ENCODE measurements around the gene OR2F1.
"Not testable (repeated sequence)": the region's sequence is repeated elsewhere in the genome, so short reads cannot be mapped to it uniquely, and the experiment has no call there.

OR2F1 gene

GRCh38 chr7:143958781-143959180, 4.1 kb downstream of the OR2F1 start:
- DNase-seq, result no peak

DNA sequence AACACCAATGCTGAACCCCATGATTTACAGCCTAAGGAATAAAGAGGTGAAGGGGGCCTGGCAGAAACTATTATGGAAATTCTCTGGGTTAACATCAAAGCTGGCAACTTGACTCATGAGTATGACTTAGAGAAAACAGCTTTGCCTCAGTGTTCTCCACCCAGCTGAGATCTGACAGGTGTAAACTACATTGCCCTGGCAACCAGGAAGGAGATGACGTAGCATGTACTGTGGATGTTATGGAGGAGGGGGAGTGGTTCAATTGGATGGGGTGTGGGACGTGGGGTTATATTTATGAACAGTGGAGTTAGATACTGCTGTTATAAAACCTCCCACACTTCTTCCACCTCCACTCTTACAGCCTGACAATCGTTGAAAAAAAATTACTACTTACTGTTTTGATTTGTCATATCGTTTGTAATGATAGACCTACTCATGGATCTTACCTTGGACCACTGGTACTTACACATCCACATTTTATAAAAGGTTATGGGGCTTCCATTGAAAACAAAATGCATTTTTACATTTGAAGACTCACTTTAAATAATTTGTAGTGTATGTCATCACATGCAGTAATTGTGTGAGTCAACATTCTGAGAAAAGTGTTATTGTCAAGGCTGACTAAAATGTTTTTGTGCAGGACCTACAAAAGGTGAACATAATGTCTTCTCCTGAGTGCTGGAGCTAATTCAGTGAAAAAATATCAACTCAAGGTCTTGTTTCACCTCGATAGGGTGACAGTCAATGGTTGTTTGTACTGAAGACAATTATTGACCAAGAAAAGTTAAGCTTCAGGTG, 6.4 kb downstream of the OR2F1 start:
- DNase-seq, result no peak

DNA sequence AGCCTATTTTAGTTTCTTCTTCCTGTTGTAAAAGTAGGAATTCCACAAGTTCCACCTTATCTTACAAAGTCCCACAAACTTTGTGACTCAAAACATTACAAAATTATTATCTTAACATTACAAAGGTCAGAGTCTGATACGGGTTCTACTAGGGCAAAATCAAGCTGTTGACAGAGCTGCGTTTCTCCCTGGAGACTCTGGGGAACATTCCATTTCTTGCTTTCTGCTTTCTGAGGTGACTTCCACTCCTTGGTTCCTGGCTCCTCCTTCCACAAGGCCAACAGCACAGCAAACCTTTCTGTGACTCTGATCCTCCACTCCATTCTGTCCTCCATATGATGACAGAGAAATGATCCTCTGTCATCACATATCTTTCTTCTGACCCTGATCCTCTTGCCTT, 10.6 kb downstream of the OR2F1 start:
- DNase-seq, result no peak

GRCh38 chr7:143967398-143967797, 12.8 kb downstream of the OR2F1 start:
- DNase-seq, result no peak

DNA sequence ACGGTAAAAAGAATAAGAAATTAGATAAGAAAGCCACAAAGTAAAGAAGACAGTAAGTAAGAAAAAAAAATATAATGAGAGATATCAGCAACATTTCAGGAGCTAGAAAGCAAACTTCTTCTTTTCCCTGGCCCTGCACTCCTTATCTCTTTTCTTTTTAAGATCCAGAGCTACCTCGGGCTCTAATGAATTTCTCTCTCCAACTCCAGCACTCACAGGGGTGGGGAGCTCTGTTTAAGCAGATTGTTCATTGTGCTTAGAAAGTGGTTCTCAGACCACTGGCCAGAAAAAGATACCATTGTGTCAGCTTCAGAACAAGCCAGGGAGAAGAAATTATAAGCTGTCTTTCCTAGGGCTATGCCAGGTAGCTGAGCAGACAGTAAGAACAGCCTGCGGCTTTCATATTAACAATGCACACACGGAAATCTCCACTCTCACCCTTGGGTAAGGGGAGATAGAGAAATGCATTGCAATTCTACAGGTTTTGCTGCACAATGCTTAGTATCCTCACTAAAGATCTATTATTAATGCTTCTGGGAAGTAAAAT, 19.3 kb downstream of the OR2F1 start:
- DNase-seq, result no peak

- DNase-seq, result no peak
Observed at GRCh38 chr7:143974459-143974858, 19.8 kb downstream of the OR2F1 start.

DNA sequence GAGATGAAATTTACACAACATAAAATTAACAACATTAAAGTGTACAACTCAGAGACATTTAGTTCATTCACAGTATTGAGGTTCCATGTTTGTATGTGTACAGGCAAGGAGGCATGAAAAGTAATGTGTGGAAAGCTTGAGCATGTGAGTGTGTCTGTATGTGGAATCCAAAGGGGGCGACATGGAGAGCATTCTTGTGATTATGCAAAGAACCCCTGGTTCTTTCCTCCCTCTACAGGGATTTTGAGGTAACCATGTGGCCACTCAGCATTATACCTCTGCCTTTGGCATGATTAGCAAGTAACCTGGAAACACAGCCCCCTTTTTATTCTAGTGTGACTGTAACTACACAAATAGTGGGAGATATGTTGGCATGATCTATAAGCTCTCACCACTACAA, 21.0 kb downstream of the OR2F1 start:
- DNase-seq, result no peak

GRCh38 chr7:143978585-143978984, 23.9 kb downstream of the OR2F1 start:
- no peak for DNase-seq

DNA sequence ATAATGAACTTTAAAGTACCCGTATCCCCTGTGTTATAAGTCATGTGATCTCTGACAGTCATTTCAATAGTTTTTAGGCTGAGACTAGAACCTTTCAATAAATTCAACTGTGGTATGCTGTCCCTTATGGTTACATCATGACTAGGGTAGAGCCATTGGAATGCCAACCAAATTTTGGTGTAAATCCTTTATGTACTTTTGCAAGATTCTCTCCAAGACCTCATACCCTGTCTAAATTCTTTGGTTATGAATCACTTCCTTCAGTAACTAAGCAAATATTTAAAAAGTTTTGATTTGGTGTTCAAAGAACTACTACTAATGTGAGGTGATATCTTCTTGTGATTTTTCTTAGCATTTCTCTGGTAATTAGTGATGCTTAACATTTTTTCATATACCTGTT, 24.7 kb downstream of the OR2F1 start:
- no peak for DNase-seq

DNA sequence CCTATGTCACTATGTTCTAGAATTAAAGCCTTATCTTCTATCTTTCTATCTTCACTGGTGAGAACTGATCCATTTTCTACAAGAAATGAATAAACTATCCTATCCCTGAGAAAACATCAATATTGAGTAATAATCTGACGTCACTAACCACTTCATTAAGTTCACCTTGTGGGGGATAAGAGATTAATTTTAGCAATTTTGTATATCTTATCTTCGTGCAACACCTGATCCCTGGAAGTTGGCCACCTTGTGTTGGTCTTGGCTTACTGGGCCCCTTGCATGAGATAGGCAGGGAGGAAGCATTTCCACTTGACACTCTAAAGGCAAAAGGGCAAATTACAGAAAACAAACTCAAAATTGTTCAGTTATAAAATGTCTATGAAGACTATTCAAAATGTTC, 25.4 kb downstream of the OR2F1 start:
- no peak for DNase-seq

DNA sequence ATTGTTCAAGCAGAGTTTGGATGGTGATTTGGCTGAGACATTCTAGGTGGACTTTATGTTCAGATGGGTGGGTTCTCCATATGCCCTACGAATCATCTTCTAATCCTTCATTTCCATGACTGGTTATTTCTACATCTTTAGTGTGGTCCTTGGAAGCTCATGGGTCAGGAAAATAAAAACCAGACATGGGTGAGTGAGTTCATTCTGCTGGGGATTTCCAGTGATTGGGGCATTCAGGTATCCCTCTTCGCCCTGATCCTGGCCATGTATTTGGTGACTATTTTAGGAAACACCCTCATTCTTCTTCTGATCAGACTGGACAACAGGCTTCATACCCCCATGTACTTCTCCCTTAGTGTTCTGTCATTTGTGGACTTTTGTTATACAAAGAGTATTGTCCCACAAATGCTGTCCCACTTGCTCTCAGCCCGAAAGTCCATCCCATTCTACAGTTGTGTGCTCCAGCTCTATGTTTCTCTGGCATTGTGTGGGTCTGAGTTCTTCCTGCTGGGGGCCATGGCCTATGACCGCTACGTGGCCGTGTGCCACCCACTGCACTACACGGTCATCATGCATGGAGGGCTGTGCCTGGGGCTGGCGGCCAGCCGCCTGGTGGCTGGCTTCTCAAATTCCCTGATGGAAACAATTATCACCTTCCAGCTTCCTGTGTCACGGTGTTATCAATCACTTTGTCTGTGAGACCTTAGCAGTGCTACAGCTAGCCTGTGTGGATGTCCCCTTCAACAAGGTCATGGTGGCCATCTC, 26.3 kb downstream of the OR2F1 start:
- no peak for DNase-seq

DNA sequence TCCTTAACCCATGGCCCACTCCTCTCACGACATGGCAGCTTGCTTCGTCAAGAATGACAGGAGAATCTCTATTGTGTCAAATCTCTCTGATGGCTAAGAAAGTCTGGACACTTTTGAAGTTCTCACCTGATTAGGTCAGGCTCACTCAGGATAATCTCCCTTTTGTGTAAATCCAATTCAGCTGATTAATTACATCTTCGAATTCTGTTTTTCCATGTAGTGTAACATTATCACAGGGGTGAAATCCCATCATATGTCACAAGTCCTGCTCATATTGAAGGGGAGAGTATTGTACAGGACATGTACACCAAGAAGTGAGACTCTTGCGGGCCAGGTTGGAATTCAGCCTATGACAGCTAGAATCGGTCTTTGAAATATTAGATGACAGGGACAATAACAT, 29.3 kb downstream of the OR2F1 start:
- no peak for DNase-seq

DNA sequence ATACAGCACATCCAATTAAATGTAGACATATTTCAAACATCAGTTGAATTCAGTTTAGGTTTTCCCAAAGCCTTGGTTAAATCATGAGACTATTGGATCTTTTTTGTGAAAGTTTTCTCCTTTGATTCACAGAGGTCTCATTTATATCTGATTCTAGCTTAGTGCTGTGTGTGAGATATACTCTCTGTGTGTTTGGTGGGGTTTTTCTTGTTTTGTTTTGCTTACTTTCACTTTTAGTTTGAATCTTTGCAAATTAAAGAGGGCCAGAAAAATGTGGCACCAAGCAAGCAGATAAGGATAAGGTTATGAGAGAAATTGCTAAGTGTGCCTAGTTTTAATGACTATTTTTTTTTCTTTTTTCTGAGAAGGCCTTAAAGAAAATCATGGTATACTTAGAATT, 32.9 kb downstream of the OR2F1 start:
- DNase-seq, result no peak

GRCh38 chr7:143988976-143989745, 34.5 kb downstream of the OR2F1 start:
- no peak for DNase-seq

- DNase-seq, result no peak
Observed at GRCh38 chr7:143992670-143993069, 38.0 kb downstream of the OR2F1 start.

- no peak for DNase-seq
Observed at GRCh38 chr7:143993924-143994323, 39.3 kb downstream of the OR2F1 start.

- DNase-seq, result no peak
Observed at GRCh38 chr7:144000020-144000419, 45.4 kb downstream of the OR2F1 start, which contains the start of gene OR6B1. OR6B1 (plus strand) TSS chr7:144000320; CDS start chr7:144003997, 3,677 bp downstream.

DNA sequence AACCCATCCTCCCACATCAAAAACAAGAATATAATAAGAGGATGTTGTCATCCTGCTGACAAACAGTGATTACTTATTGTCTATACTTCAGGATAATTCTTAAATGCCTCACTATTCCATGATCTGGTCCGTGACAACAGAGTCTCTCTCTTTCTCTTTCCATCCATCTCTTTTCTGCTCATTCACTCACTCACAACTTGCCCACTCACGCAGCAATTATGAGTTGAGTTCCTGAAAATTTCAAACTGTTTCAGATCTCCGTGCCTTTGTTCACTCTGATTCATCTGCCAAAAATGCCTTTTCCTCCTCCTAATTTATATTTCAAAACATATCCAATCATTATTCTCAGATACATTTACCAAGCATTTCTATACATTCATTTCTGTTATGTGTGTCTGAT, 46.9 kb downstream of the OR2F1 start:
- no peak for DNase-seq

DNA sequence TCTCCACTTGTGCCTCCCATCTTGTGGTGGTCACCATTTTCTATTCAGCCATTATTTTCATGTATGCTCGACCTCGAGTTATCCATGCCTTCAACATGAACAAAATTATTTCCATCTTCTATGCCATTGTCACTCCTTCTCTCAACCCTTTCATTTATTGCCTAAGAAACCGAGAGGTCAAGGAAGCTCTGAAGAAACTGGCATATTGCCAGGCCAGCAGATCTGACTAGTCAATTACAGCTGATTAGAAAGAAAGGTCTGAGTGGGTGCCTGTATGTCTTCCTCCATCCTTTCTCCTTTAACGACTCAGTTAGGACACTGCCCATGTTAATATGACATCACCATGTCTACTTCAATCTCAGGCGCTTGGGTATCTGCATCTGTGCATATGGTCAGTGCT, 50.1 kb downstream of the OR2F1 start:
- DNase-seq, result no peak

GRCh38 chr7:144006029-144006691, 51.5 kb downstream of the OR2F1 start:
- DNase-seq, result no peak

- DNase-seq, result no peak
Observed at GRCh38 chr7:144006692-144007042, 52.0 kb downstream of the OR2F1 start.

GRCh38 chr7:144009361-144009760, 54.7 kb downstream of the OR2F1 start:
- no peak for DNase-seq

DNA sequence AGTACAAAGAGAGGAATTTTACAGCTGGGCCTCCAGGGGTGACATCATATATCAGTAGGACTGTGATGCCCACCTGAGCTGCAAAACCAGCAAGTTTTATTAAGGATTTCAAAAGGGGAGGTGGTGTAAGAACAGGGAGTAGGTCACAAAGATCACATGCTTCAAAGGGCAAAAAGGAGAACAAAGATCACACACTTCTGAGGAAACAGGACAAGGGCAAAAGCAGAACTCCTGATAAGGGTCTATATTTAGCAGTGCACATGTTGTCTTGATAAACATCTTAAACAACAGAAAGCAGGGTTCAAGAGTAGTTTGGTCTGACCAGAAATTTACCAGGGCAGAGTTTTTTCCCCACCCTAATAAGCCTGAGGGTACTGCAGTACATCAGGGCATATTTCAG, 55.4 kb downstream of the OR2F1 start:
- DNase-seq, result not testable (repeated sequence)
